ENCODE measurements around the gene TAF9B.

DNA sequence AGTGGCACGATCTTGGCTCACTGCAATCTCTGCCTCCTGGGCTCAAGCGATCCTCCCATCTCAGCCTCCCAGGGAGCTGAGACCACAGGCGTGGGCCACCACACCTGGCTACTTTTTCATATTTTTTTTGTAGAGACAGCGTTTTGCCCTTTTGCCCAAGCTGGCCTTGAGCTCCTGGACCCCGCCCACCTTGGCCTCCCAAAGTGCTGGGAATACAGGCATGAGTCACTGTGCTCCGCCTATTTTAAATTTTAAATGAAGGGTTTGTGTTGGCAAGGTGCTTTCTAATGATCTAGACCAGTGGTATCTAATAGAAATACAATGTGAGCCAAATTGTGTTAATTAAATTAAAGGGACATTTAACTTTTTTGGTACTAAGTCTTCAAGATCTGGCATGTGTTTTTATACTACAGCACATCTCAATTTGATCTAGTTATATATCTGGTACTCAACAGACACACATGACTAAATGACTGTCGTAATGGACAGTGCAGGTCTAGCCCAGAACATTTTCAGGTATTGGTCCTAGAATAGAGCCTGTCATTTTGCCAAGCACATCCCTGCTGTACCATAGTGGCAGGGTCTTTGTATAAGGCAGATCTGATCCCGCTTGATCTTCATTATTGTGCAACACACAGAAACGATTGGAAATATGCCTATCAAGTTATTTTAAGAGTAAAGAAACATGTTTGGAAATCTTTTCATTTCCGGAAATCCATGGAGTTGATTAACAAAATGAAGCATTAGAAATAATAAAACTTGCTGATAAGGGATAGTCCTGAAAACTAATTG is 28.1 kb downstream of the TAF9B start:
- TF ChIP-seq CTCF (IDR thresholded peaks at IDR 0.05) (no peak), POLR2A (IDR thresholded peaks at IDR 0.05) (no peak), EP300 (IDR thresholded peaks at IDR 0.05) (no peak)

Measured in sigmoid colon (tissue), 4 donors.